DND-41 (cell line): Measurements from ENCODE around the gene MPO.

ENCODE experiments used
- ATAC-seq: fragments of 200-7000 bp; cut with Tn5 transposase; 3 replicates; pipeline ENCODE4 v1.9.1; 2021; ENCODE audit warnings: low read depth; ENCODE audit not compliant: insufficient read depth
- DNase-seq: peaks from one replicate; pipeline ENCODE4 v3.0.0-alpha.2; 2020
- H2AFZ ChIP-seq: 2 replicates; pipeline ENCODE4 v1.6.0; 2012; ENCODE audit warnings: low read depth, low read length
- H3K27ac ChIP-seq: 2 replicates; pipeline ENCODE4 v1.5.1; 2012; ENCODE audit warnings: low read length, inconsistent platforms
- H3K27me3 ChIP-seq: fragments of 200-600 bp; sonication (generic); 2 replicates; pipeline ENCODE4 v1.6.0; 2012; ENCODE audit warnings: low read length, mild to moderate bottlenecking, inconsistent platforms; ENCODE audit not compliant: insufficient read depth, poor library complexity
- H3K36me3 ChIP-seq: 2 replicates; pipeline ENCODE4 v1.5.1; 2012; ENCODE audit warnings: low read length, inconsistent platforms; ENCODE audit not compliant: insufficient read depth
- H3K4me1 ChIP-seq: 2 replicates; pipeline ENCODE4 v1.5.1; 2012; ENCODE audit warnings: mild to moderate bottlenecking, low read length; ENCODE audit not compliant: insufficient read depth
- H3K4me2 ChIP-seq: 2 replicates; pipeline ENCODE4 v1.6.0; 2012; ENCODE audit warnings: mild to moderate bottlenecking, moderate library complexity, low read length, inconsistent platforms; ENCODE audit not compliant: insufficient read depth
- H3K4me3 ChIP-seq, 2 experiments: fragments of 200-600 bp in 1 of 2; shearing (Covaris generic) in 1 of 2; 2 replicates each; pipeline ENCODE4 v1.5.1; 2012 to 2016; ENCODE audit warnings: inconsistent platforms in 2 of 2, low read length in 2 of 2, mild to moderate bottlenecking in 2 of 2, low read depth in 1 of 2, moderate library complexity in 1 of 2
- H3K79me2 ChIP-seq: 2 replicates; pipeline ENCODE4 v1.6.0; 2012; ENCODE audit warnings: low read length, inconsistent platforms; ENCODE audit not compliant: insufficient read depth
- H3K9ac ChIP-seq: 2 replicates; pipeline ENCODE4 v1.6.0; 2012; ENCODE audit warnings: low read depth, mild to moderate bottlenecking, inconsistent platforms, low read length, moderate library complexity
- H3K9me3 ChIP-seq: 2 replicates; pipeline ENCODE4 v1.5.1; 2012; ENCODE audit warnings: low read length, moderate library complexity, mild to moderate bottlenecking, inconsistent platforms; ENCODE audit not compliant: insufficient read depth, severe bottlenecking
- H4K20me1 ChIP-seq: 2 replicates; pipeline ENCODE4 v1.6.0; 2012; ENCODE audit warnings: low read length; ENCODE audit not compliant: insufficient read depth
- CTCF ChIP-seq: IDR thresholded peaks from 2 replicates; pipeline ENCODE4 v1.5.1; 2012; ENCODE audit warnings: borderline replicate concordance, low read length, moderate library complexity, mild to moderate bottlenecking; ENCODE audit not compliant: poor library complexity, severe bottlenecking; ENCODE audit errors: extremely low read depth
- EZH2 ChIP-seq: IDR thresholded peaks from 3 replicates; pipeline ENCODE4 v1.6.1; 2012; ENCODE audit warnings: borderline replicate concordance, low read depth, mild to moderate bottlenecking, moderate library complexity, low read length, inconsistent platforms; ENCODE audit not compliant: severe bottlenecking

Gene MPO

GRCh38 chr17:58273453-58274104 lies 7.2 kb downstream of the MPO start:
- Histone ChIP-seq H3K9ac (no peak overlapping the region), H3K4me1 (no peaks in the 10 kb centered on the region), H4K20me1 (0 out of 2 replicates have a peak, but pooled peaks cover 2% of the 10 kb centered on the region), H3K4me3 (no peak overlapping the region), H2AFZ (no peak overlapping the region), H3K36me3 (no peaks in the 10 kb centered on the region), H3K4me2 (no peak overlapping the region), H3K9me3 (no peaks in the 10 kb centered on the region), H3K79me2 (no peaks in the 10 kb centered on the region), H3K27ac (no peak overlapping the region), H3K27me3 (no peaks in the 10 kb centered on the region)
- ATAC-seq (no peak), DNase-seq (no peak)
- TF ChIP-seq CTCF (no peak), EZH2 (no peak)

- H3K9me3 ChIP-seq = no peaks in the 10 kb centered on the region
- H4K20me1 ChIP-seq = 0 out of 2 replicates have a peak, but pooled peaks cover 2% of the 10 kb centered on the region
Measured at GRCh38 chr17:58272367-58273280, 8.1 kb downstream of the MPO start.

GRCh38 chr17:58271216-58271931 lies 9.4 kb downstream of the MPO start:
- Histone ChIP-seq H3K27ac (no peak overlapping the region), H3K4me3 (no peak overlapping the region), H2AFZ (no peak overlapping the region), H3K79me2 (no peaks in the 10 kb centered on the region), H3K36me3 (no peaks in the 10 kb centered on the region), H3K27me3 (peaks cover 8% of the 10 kb centered on the region), H3K4me2 (no peak overlapping the region), H3K9me3 (no peaks in the 10 kb centered on the region), H4K20me1 (0 out of 2 replicates have a peak, but pooled peaks cover 2% of the 10 kb centered on the region), H3K4me1 (no peaks in the 10 kb centered on the region), H3K9ac (no peak overlapping the region)
- DNase-seq = no peak
- ATAC-seq = no peak
- TF ChIP-seq EZH2 = no peak
- TF ChIP-seq CTCF = no peak

More at GRCh38 chr17:58272367-58273280, 8.1 kb downstream of the MPO start:
- no peak overlapping the region for H3K27ac ChIP-seq
- no peak overlapping the region for H3K4me2 ChIP-seq
- no peaks in the 10 kb centered on the region for H3K79me2 ChIP-seq
- no peaks in the 10 kb centered on the region for H3K4me1 ChIP-seq
- no peaks in the 10 kb centered on the region for H3K27me3 ChIP-seq
- H3K36me3 ChIP-seq = no peaks in the 10 kb centered on the region
- DNase-seq (no peak), ATAC-seq (no peak)
- H3K4me3 ChIP-seq = no peak overlapping the region
- TF ChIP-seq EZH2 = no peak
- TF ChIP-seq CTCF = no peak
- no peak overlapping the region for H3K9ac ChIP-seq
- no peak overlapping the region for H2AFZ ChIP-seq
